Measurements from ENCODE around the gene P4HA1.

Gene P4HA1

GRCh38 chr10:73092830-73093229 lies 3.8 kb downstream of the P4HA1 start:
- TF ChIP-seq, protein P1, sequence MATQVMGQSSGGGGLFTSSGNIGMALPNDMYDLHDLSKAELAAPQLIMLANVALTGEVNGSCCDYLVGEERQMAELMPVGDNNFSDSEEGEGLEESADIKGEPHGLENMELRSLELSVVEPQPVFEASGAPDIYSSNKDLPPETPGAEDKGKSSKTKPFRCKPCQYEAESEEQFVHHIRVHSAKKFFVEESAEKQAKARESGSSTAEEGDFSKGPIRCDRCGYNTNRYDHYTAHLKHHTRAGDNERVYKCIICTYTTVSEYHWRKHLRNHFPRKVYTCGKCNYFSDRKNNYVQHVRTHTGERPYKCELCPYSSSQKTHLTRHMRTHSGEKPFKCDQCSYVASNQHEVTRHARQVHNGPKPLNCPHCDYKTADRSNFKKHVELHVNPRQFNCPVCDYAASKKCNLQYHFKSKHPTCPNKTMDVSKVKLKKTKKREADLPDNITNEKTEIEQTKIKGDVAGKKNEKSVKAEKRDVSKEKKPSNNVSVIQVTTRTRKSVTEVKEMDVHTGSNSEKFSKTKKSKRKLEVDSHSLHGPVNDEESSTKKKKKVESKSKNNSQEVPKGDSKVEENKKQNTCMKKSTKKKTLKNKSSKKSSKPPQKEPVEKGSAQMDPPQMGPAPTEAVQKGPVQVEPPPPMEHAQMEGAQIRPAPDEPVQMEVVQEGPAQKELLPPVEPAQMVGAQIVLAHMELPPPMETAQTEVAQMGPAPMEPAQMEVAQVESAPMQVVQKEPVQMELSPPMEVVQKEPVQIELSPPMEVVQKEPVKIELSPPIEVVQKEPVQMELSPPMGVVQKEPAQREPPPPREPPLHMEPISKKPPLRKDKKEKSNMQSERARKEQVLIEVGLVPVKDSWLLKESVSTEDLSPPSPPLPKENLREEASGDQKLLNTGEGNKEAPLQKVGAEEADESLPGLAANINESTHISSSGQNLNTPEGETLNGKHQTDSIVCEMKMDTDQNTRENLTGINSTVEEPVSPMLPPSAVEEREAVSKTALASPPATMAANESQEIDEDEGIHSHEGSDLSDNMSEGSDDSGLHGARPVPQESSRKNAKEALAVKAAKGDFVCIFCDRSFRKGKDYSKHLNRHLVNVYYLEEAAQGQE (IDR thresholded peaks at IDR 0.05; ENCODE audit: insufficient read depth in 1 of 2, low read depth in 2 of 2, low read length in 2 of 2), result no peak
- no peak for TF ChIP-seq SIN3A (IDR thresholded peaks at IDR 0.05; ENCODE audit: borderline replicate concordance, insufficient read depth, low read length)
- no peak for TF ChIP-seq POLR2AphosphoS5 (IDR thresholded peaks at IDR 0.05; ENCODE audit: low read depth, low read length)
- no peak for TF ChIP-seq TAF1 (IDR thresholded peaks at IDR 0.05; ENCODE audit: borderline replicate concordance, insufficient read depth, low read length)
- no peak for TF ChIP-seq FOXP2 (optimal IDR thresholded peaks at IDR 0.05; ENCODE audit: borderline replicate concordance, extremely low read depth, extremely low read length, insufficient read depth)

DNA sequence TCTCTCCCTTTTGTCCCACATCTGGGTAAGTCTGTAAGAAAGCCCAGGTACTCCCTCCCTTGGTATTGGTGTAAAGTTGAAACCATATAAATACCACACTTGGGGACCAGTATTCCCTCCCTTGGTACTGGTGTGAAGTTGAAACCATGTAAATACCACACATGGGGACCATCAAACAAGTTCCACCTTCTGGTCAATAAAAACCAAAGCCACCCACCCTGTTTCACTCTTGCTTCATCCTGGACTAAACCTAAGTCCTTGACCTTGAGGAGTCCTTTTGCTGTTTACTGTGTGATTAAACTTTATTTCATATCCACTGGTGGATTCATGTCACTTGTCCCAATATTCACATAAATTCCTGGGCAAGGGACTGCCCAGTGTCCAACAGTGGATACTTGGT lies 8.4 kb downstream of the P4HA1 start:
- TF ChIP-seq, protein P1 (IDR thresholded peaks at IDR 0.05; ENCODE audit: insufficient read depth in 1 of 2, low read depth in 2 of 2, low read length in 2 of 2), result no peak
- no peak for TF ChIP-seq SIN3A (IDR thresholded peaks at IDR 0.05; ENCODE audit: borderline replicate concordance, insufficient read depth, low read length)
- TF ChIP-seq FOXP2 (optimal IDR thresholded peaks at IDR 0.05; ENCODE audit: borderline replicate concordance, extremely low read depth, extremely low read length, insufficient read depth), result no peak
- TF ChIP-seq POLR2AphosphoS5 (IDR thresholded peaks at IDR 0.05; ENCODE audit: low read depth, low read length), result no peak
- no peak for TF ChIP-seq TAF1 (IDR thresholded peaks at IDR 0.05; ENCODE audit: borderline replicate concordance, insufficient read depth, low read length)

DNA sequence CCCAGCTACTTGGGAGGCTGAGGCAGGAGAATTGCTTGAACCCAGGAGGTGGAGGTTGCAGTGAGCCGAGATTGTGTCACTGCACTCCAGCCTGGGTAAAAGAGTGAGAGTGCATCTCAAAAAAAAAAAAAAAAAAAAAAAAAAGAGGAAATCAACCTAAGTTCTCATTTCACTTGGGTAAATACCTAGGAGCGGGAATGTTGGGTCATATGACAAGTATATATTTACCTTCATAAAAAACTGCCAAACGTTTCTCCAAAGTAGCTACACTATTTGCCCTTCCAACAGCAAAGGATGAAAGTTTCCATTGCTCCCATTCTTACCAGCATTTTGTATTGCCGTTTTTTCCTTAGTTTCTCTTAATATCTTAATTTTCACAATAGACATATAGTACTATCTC lies 9.8 kb downstream of the P4HA1 start:
- TF ChIP-seq FOXP2 (optimal IDR thresholded peaks at IDR 0.05; ENCODE audit: borderline replicate concordance, extremely low read depth, extremely low read length, insufficient read depth), result no peak
- no peak for TF ChIP-seq POLR2AphosphoS5 (IDR thresholded peaks at IDR 0.05; ENCODE audit: low read depth, low read length)
- TF ChIP-seq TAF1 (IDR thresholded peaks at IDR 0.05; ENCODE audit: borderline replicate concordance, insufficient read depth, low read length), result no peak

- TF ChIP-seq, protein P1 (IDR thresholded peaks at IDR 0.05; ENCODE audit: insufficient read depth in 1 of 2, low read depth in 2 of 2, low read length in 2 of 2), result no peak
- TF ChIP-seq FOXP2 (optimal IDR thresholded peaks at IDR 0.05; ENCODE audit: borderline replicate concordance, extremely low read depth, extremely low read length, insufficient read depth) (no peak), SIN3A (IDR thresholded peaks at IDR 0.05; ENCODE audit: borderline replicate concordance, insufficient read depth, low read length) (no peak)
Observed at GRCh38 chr10:73084209-73084608, 12.5 kb downstream of the P4HA1 start.

DNA sequence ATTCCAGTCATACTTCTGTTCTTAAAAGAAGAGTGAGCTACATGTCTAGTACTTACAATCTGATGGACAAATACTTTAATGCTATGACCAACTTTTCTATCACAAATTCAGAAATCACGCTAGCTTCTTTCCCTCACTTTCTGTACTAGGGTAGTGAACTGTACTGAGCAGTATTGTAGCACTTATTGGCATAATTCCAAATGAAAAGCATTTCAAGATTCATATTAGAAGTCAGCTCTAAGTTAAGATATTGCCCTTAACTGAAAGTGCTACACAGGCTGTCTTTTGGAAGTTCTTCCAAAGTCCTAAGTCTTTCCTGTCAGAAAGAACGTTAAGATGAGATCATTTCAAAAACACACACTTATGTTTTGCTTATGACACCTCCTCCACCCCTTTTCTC lies 13.4 kb downstream of the P4HA1 start:
- TF ChIP-seq FOXP2 (optimal IDR thresholded peaks at IDR 0.05; ENCODE audit: borderline replicate concordance, extremely low read depth, extremely low read length, insufficient read depth) (no peak), POLR2AphosphoS5 (IDR thresholded peaks at IDR 0.05; ENCODE audit: low read depth, low read length) (no peak), TAF1 (IDR thresholded peaks at IDR 0.05; ENCODE audit: borderline replicate concordance, insufficient read depth, low read length) (no peak), SIN3A (IDR thresholded peaks at IDR 0.05; ENCODE audit: borderline replicate concordance, insufficient read depth, low read length) (no peak)
- TF ChIP-seq, protein P1 (IDR thresholded peaks at IDR 0.05; ENCODE audit: insufficient read depth in 1 of 2, low read depth in 2 of 2, low read length in 2 of 2), result no peak
